Panc1 (cell line): ENCODE data around the gene PLEKHG7. TPM values are rescaled to one million over a fixed set of nuclear protein-coding genes. Genes with fewer than 3 reads are reported as not detected.

Experiments
- ATAC-seq: fragments of 200-7000 bp; cut with Tn5 transposase; 2 replicates; pipeline ENCODE4 v1.9.1; 2020; ENCODE audit warnings: mild to moderate bottlenecking, moderate library complexity
- BruUV-seq: library from RNA; stranded (reverse); fragments of 400-500 nt; replicated peaks from 2 replicates; lab custom pipeline; 2021; lab: Mats Ljungman, UMichigan
- CTCF ChIA-PET: fragments of 300-600 bp; sonication (Branson Sonifier 250); formaldehyde crosslinking; loops from one replicate; lab custom pipeline; 2022; ENCODE audit warnings: antibody characterized with exemption; lab: Charles Lee
- POLR2A ChIA-PET: fragments of 300-600 bp; sonication (Branson Sonifier 250); formaldehyde crosslinking; loops from one replicate; lab custom pipeline; 2022; ENCODE audit warnings: antibody characterized with exemption; lab: Charles Lee
- DNase-seq: peaks from one replicate; pipeline ENCODE4 v3.0.0-alpha.2; 2010; ENCODE audit warnings: low read depth, low spot score
- H3K27ac ChIP-seq: 2 replicates; pipeline ENCODE4 v1.5.1; 2011; ENCODE audit warnings: mild to moderate bottlenecking, low read length, inconsistent platforms
- H3K27me3 ChIP-seq: fragments of 200-500 bp; sonication (Bioruptor generic); 2 replicates; pipeline ENCODE4 v1.6.0; 2014; ENCODE audit warnings: low read length, inconsistent platforms; ENCODE audit not compliant: control insufficient read depth, insufficient read depth
- H3K36me3 ChIP-seq: fragments of 200-500 bp; sonication (Bioruptor generic); 2 replicates; pipeline ENCODE4 v1.5.1; 2014; ENCODE audit warnings: inconsistent platforms, mild to moderate bottlenecking, low read length, moderate library complexity; ENCODE audit not compliant: control insufficient read depth, insufficient read depth
- H3K4me1 ChIP-seq: 2 replicates; pipeline ENCODE4 v1.5.1; 2011; ENCODE audit warnings: inconsistent platforms, mild to moderate bottlenecking, low read length, moderate library complexity; ENCODE audit not compliant: control insufficient read depth, insufficient read depth
- H3K4me3 ChIP-seq, 2 experiments: 2 replicates each; pipeline ENCODE4 v1.5.1; 2011 to 2012; ENCODE audit warnings: low read depth in 2 of 2, low read length in 2 of 2, mild to moderate bottlenecking in 2 of 2, inconsistent platforms in 1 of 2, moderate library complexity in 1 of 2
- H3K9me3 ChIP-seq: fragments of 200-500 bp; sonication (Bioruptor generic); 2 replicates; pipeline ENCODE4 v1.5.1; 2014; ENCODE audit warnings: low read depth, mild to moderate bottlenecking, inconsistent platforms, low read length, moderate library complexity; ENCODE audit not compliant: control insufficient read depth, insufficient read depth
- POLR2AphosphoS5 ChIP-seq: IDR thresholded peaks from 2 replicates; pipeline ENCODE4 v1.6.1; 2012; ENCODE audit warnings: mild to moderate bottlenecking, low read depth, low read length, moderate library complexity
- REST ChIP-seq, 2 experiments: IDR thresholded peaks; 2 replicates each; pipeline ENCODE4 v1.6.1; 2011 to 2012; ENCODE audit warnings: low read depth in 2 of 2, control low read depth in 1 of 2, low read length in 1 of 2, mild to moderate bottlenecking in 1 of 2, moderate library complexity in 1 of 2; ENCODE audit not compliant: insufficient read depth in 1 of 2
- SIN3A ChIP-seq: IDR thresholded peaks from 2 replicates; pipeline ENCODE4 v1.6.1; 2012; ENCODE audit warnings: low read depth, mild to moderate bottlenecking, low read length, moderate library complexity, borderline replicate concordance; ENCODE audit not compliant: insufficient read depth
- TCF7L2 ChIP-seq: IDR thresholded peaks from 2 replicates; pipeline ENCODE4 v1.6.1; 2011; ENCODE audit warnings: mild to moderate bottlenecking, low read depth, low read length, inconsistent platforms
- in situ Hi-C: cut with HindIII; loops from 2 replicates; pipeline ENCODE4 v1.10.0; 2016; ENCODE audit warnings: low sequenced_read_pairs, low pct_unique_long_range_greater_than_20kb
- intact Hi-C: fragments of 100-400 bp; cut with micrococcal nuclease; formaldehyde crosslinking; loops from one replicate; pipeline ENCODE4 v1.10.0; 2022; ENCODE audit not compliant: unreplicated experiment
- total RNA-seq: library from RNA; stranded (reverse); gene quantifications from one replicate; pipeline ENCODE4 v1.2.1, GENCODE V29; 2021; ENCODE audit not compliant: unreplicated experiment
- TF ChIP-seq, protein P1 (sequence below): fragments of 450-650 bp; IDR thresholded peaks from 2 replicates; pipeline ENCODE4 v1.5.1; 2017; ENCODE audit warnings: mild to moderate bottlenecking

The PLEKHG7 gene
- total RNA-seq, 1 experiment from 2014 or later, result not detected

DNA sequence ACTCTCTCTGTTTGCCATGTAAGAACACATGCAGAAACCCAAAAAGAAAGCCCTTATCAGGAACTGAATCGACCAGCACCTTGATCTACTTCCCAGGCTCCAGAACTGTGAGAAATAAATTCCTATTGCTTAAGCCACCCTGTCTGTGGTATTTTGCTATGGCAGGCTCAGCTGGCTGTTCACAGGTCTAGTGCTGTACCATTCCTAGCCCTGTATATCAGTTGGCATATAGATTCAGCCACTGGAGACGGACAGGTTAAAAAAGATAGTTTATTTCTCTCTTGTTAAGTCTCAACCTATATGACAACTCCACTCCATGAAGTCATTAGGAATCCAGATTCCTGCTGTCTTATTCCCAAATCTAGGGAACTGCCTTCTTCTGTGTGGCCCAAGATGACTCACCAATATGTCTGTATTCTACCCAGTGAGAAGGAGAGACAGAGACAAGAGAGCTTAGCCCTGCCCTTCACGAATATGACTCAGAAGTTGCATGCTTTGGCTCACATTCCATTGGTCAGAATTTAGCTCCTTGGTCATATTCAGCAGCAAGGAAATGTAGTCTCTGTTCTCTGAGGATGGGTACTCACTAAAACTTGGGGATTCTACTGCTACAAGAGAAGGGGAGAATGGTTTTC, 57.0 kb downstream of the PLEKHG7 start:
- Histone ChIP-seq H3K27me3 (0 out of 2 replicates have a peak, but pooled peaks cover 2% of the 10 kb centered on the region), H3K4me1 (no peaks in the 10 kb centered on the region), H3K9me3 (no peaks in the 10 kb centered on the region), H3K36me3 (no peaks in the 10 kb centered on the region), H3K4me3 (no peak overlapping the region), H3K27ac (no peak overlapping the region)
- in situ Hi-C loops (no loop called here), intact Hi-C loops (no loop called here)
- no TSS peak for BruUV-seq
- DNase-seq (no peak), ATAC-seq (no peak)
- TF ChIP-seq TCF7L2, result no peak
- TF ChIP-seq, protein P1, sequence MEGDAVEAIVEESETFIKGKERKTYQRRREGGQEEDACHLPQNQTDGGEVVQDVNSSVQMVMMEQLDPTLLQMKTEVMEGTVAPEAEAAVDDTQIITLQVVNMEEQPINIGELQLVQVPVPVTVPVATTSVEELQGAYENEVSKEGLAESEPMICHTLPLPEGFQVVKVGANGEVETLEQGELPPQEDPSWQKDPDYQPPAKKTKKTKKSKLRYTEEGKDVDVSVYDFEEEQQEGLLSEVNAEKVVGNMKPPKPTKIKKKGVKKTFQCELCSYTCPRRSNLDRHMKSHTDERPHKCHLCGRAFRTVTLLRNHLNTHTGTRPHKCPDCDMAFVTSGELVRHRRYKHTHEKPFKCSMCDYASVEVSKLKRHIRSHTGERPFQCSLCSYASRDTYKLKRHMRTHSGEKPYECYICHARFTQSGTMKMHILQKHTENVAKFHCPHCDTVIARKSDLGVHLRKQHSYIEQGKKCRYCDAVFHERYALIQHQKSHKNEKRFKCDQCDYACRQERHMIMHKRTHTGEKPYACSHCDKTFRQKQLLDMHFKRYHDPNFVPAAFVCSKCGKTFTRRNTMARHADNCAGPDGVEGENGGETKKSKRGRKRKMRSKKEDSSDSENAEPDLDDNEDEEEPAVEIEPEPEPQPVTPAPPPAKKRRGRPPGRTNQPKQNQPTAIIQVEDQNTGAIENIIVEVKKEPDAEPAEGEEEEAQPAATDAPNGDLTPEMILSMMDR, result no peak
- no peak for TF ChIP-seq SIN3A
- no peak for TF ChIP-seq REST (IDR thresholded peaks at IDR 0.05; ENCODE audit: insufficient read depth in 1 of 2, low read depth in 2 of 2, low read length in 1 of 2)
- TF ChIP-seq POLR2AphosphoS5, result no peak
- ChIA-PET CTCF (no interaction called here), POLR2A (no interaction called here)

- POLR2A ChIA-PET, result no interaction called here
- no peak for DNase-seq
- BruUV-seq, result no TSS peak
Observed at GRCh38 chr12:92762773-92763172, 60.0 kb downstream of the PLEKHG7 start.

More at GRCh38 chr12:92762773-92763172, 60.0 kb downstream of the PLEKHG7 start:
- intact Hi-C loops, result no loop called here
- TF ChIP-seq, protein P1, result no peak
- TF ChIP-seq POLR2AphosphoS5, result no peak
- TF ChIP-seq SIN3A, result no peak
- no peak for TF ChIP-seq TCF7L2
- TF ChIP-seq REST (IDR thresholded peaks at IDR 0.05; ENCODE audit: insufficient read depth in 1 of 2, low read depth in 2 of 2, low read length in 1 of 2), result no peak
- Histone ChIP-seq H3K36me3 (no peaks in the 10 kb centered on the region), H3K9me3 (no peaks in the 10 kb centered on the region), H3K27me3 (no peaks in the 10 kb centered on the region), H3K27ac (no peak overlapping the region), H3K4me1 (no peaks in the 10 kb centered on the region), H3K4me3 (no peak overlapping the region)
- CTCF ChIA-PET, result no interaction called here
- ATAC-seq, result no peak
- in situ Hi-C loops, result no loop called here
